HUES6 (cell line): ENCODE results near the gene SYT10.
"Not testable (repeated sequence)": the region's sequence is repeated elsewhere in the genome, so short reads cannot be mapped to it uniquely, and the experiment has no call there.

ENCODE experiments used
- H3K27ac ChIP-seq: 2 replicates; pipeline ENCODE4 v1.7.0; 2013; ENCODE audit warnings: low read depth, mild to moderate bottlenecking, low read length, inconsistent platforms
- H3K27me3 ChIP-seq: 2 replicates; pipeline ENCODE4 v1.6.1; 2013; ENCODE audit warnings: low read length; ENCODE audit not compliant: control insufficient read depth, insufficient read depth
- H3K36me3 ChIP-seq: 2 replicates; pipeline ENCODE4 v1.6.1; 2013; ENCODE audit warnings: low read length; ENCODE audit not compliant: control insufficient read depth, insufficient read depth
- H3K4me1 ChIP-seq: 2 replicates; pipeline ENCODE4 v1.6.1; 2013; ENCODE audit warnings: low read length; ENCODE audit not compliant: control insufficient read depth, insufficient read depth
- H3K4me3 ChIP-seq: 2 replicates; pipeline ENCODE4 v1.5.1; 2013; ENCODE audit warnings: low read depth, low read length
- H3K9ac ChIP-seq: one replicate; pipeline ENCODE4 v1.6.1; 2013; ENCODE audit warnings: mild to moderate bottlenecking, low read length
- H3K9me3 ChIP-seq: 2 replicates; pipeline ENCODE4 v1.6.1; 2013; ENCODE audit warnings: low read depth, low read length; ENCODE audit not compliant: control insufficient read depth, insufficient read depth

The SYT10 gene

DNA sequence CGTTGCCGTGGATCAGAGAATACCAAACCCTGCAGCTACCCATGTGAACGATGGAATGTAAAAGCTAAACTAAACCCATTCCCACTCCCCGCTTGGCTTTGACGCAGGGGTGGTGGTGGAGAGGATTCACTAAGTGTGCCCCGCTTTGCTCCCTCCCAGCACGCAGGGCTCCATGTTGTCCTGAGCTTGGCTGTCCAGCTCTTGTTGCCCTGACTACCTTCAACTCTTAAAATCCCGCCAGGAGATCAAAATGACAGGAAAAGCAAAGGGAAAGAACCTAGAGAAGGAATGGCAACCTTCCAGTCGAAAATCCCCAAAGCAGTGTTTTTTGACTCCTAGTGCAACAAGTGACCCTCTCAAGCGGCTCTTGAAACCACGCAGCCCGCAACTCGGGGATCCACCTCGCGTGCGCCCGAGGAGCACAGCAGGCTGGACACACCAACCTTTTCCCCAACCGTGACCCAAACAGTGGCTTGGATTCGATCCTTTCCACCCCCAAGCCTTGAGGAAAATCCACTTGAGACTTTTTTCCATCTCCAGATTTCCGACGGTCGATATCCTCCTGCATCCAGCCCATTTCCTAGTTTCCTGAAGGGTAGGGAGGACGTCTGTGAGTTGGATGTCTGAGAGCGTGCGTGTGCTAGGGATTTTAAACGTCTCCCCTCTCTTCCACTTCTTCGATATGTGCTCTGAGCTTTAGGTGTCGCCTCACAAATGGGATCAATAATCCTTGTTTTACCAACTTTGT is 1.4 kb downstream of the SYT10 start:
- Histone ChIP-seq H3K27me3 (peaks cover 50% of the 10 kb centered on the region), H3K27ac (no peak overlapping the region), H3K4me3 (peak overlapping the region; percentile 76), H3K4me1 (no peaks in the 10 kb centered on the region), H3K36me3 (no peaks in the 10 kb centered on the region), H3K9ac (no peak overlapping the region), H3K9me3 (no peaks in the 10 kb centered on the region)

GRCh38 chr12:33437598-33437997 is 2.0 kb downstream of the SYT10 start:
- H3K9me3 ChIP-seq: no peaks in the 10 kb centered on the region
- H3K27me3 ChIP-seq: peaks cover 50% of the 10 kb centered on the region
- H3K9ac ChIP-seq: no peak overlapping the region
- peak overlapping the region; percentile 76; the same call in 1 of the 2 replicates for H3K4me3 ChIP-seq
- H3K27ac ChIP-seq: no peak overlapping the region
- no peaks in the 10 kb centered on the region for H3K4me1 ChIP-seq
- H3K36me3 ChIP-seq: no peaks in the 10 kb centered on the region

DNA sequence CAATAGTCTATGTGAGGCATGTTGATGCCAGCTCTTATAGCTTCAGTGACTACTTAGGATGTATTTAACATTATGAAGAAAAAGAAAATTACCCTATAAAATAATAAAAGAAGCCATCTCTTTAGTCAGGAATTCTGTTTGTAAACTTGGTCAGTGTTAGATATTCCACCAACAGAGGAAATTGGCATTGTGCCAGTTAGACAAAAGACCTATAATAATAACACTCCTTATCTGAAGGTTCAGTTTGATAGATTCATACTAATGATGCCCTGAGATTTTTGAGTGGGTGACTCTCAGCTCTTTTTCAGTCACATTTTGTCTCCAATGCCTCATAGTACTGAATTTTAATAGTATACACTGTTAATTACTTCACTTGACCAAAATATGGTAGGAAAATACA is 6.6 kb downstream of the SYT10 start:
- Histone ChIP-seq H3K9ac (no peak overlapping the region), H3K4me3 (no peak overlapping the region), H3K4me1 (no peaks in the 10 kb centered on the region), H3K9me3 (no peaks in the 10 kb centered on the region), H3K27me3 (peaks cover 16% of the 10 kb centered on the region), H3K36me3 (no peaks in the 10 kb centered on the region), H3K27ac (no peak overlapping the region)

DNA sequence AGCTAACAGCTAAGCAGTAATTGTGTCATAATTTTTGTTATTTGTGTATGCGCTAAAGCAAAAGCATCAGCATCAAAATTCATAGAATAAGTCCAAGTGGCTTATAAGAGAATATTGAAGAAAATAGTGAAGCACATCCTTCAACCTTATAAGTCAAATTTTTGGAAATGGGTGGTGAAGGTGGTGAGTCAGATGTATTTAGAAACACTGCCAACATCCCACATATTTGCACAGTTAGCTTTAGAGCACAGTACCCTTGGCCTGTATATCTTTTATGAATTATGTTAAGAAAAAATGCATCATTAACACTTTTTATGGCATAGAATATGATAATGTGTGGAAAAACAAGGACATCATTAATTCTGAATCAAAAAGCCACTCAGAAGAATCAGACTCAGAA is 8.0 kb downstream of the SYT10 start:
- no peak overlapping the region for H3K27ac ChIP-seq
- H3K4me3 ChIP-seq: no peak overlapping the region
- no peaks in the 10 kb centered on the region for H3K36me3 ChIP-seq
- no peaks in the 10 kb centered on the region for H3K9me3 ChIP-seq
- peaks cover 4% of the 10 kb centered on the region; the same call in 1 of the 2 replicates for H3K27me3 ChIP-seq
- no peaks in the 10 kb centered on the region for H3K4me1 ChIP-seq
- H3K9ac ChIP-seq: no peak overlapping the region

DNA sequence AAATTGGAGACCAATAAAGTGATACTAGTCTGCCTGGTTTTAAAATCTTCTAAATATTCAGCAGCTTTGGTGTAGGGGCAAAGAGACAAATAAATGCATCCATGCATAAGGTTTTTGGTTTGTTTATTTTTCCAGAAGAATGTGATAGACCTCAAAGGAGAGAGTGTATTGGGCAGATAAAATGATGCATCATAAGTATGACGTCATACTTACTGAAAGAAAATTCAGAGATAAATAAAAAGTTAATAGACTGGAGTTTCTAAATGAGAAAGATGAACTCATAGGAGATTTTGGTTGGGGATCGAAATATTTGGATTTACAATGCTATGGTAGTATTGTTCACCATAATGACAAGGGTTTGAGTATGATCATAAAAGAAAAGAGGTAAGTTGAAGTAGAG is 10.2 kb downstream of the SYT10 start:
- Histone ChIP-seq H3K27me3 (no peaks in the 10 kb centered on the region), H3K4me3 (no peak overlapping the region), H3K9ac (no peak overlapping the region), H3K9me3 (no peaks in the 10 kb centered on the region), H3K27ac (no peak overlapping the region), H3K4me1 (no peaks in the 10 kb centered on the region), H3K36me3 (no peaks in the 10 kb centered on the region)

GRCh38 chr12:33427071-33427470 is 12.5 kb downstream of the SYT10 start:
- H3K36me3 ChIP-seq: no peaks in the 10 kb centered on the region
- H3K4me1 ChIP-seq: no peaks in the 10 kb centered on the region
- no peak overlapping the region for H3K4me3 ChIP-seq
- H3K9me3 ChIP-seq: no peaks in the 10 kb centered on the region
- no peak overlapping the region for H3K9ac ChIP-seq
- no peaks in the 10 kb centered on the region for H3K27me3 ChIP-seq
- no peak overlapping the region for H3K27ac ChIP-seq

DNA sequence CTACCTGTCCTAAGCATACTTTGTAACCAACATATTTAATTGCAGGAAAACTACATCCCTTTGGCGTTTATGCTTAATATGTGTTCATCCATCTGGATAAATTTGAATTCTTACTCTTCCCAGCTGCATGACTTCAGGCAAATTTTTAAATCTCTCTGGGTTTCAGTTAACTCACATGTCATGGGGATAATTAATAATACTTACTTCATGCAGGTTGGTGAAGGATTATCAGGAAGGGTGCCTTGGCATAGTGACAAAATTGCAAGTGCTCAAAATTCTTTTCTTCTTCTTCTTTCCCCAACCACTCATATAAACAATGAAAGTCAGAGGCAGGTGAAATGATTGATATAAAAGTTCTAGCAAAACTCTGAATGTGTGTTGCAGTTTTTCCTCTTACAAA is 15.9 kb downstream of the SYT10 start:
- H3K4me1 ChIP-seq: no peaks in the 10 kb centered on the region
- no peaks in the 10 kb centered on the region for H3K36me3 ChIP-seq
- H3K4me3 ChIP-seq: no peak overlapping the region
- no peak overlapping the region for H3K27ac ChIP-seq
- H3K9me3 ChIP-seq: no peaks in the 10 kb centered on the region
- no peaks in the 10 kb centered on the region for H3K27me3 ChIP-seq
- H3K9ac ChIP-seq: no peak overlapping the region

- not testable (repeated sequence) for H3K27ac ChIP-seq, H3K4me1 ChIP-seq, H3K27me3 ChIP-seq
Measured at GRCh38 chr12:33412410-33412809, 27.2 kb downstream of the SYT10 start.

GRCh38 chr12:33383503-33383902 is 56.1 kb downstream of the SYT10 start:
- H3K27me3 ChIP-seq: no peaks in the 10 kb centered on the region
- no peaks in the 10 kb centered on the region for H3K4me1 ChIP-seq
- H3K9ac ChIP-seq: no peak overlapping the region
- H3K4me3 ChIP-seq: no peak overlapping the region
- H3K27ac ChIP-seq: no peak overlapping the region
- H3K9me3 ChIP-seq: no peaks in the 10 kb centered on the region
- no peaks in the 10 kb centered on the region for H3K36me3 ChIP-seq

More at GRCh38 chr12:33412410-33412809, 27.2 kb downstream of the SYT10 start:
- H3K9me3 ChIP-seq, H3K9ac ChIP-seq, H3K4me3 ChIP-seq, H3K36me3 ChIP-seq: not testable (repeated sequence)

DNA sequence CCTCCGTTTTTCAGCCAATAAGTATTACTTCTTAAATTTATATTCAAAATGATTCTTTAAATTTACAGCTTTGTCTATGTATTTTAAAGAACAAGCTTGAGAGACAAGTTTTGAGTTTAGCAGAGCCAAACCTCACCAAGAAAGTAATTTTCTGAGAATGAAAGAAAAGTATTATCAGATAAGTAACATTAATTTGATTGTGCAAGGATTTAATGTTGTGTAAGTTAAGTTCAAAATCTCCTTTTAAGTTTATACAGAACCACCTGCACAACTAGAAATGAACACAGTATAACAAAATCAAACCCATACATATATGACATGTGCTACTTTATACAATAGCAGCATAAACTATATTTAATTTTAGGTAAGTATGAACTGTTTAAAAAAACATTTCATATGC is 63.5 kb downstream of the SYT10 start:
- H3K4me1 ChIP-seq: no peaks in the 10 kb centered on the region
- H3K36me3 ChIP-seq: no peaks in the 10 kb centered on the region
- H3K27me3 ChIP-seq: no peaks in the 10 kb centered on the region
- H3K9me3 ChIP-seq: no peaks in the 10 kb centered on the region
- no peak overlapping the region for H3K9ac ChIP-seq
- no peak overlapping the region for H3K27ac ChIP-seq
- no peak overlapping the region for H3K4me3 ChIP-seq

- H3K36me3 ChIP-seq: no peaks in the 10 kb centered on the region
- no peak overlapping the region for H3K9ac ChIP-seq
- H3K27me3 ChIP-seq: no peaks in the 10 kb centered on the region
- no peak overlapping the region for H3K27ac ChIP-seq
- no peaks in the 10 kb centered on the region for H3K4me1 ChIP-seq
- no peak overlapping the region for H3K4me3 ChIP-seq
- H3K9me3 ChIP-seq: no peaks in the 10 kb centered on the region
Measured at GRCh38 chr12:33370318-33370717, 69.3 kb downstream of the SYT10 start.
